Caco-2 (cell line): ENCODE results near the gene ATP1B2. TPM values are rescaled to one million over a fixed set of nuclear protein-coding genes. Genes with fewer than 3 reads are reported as not detected.
"Not testable (repeated sequence)": the region's sequence is repeated elsewhere in the genome, so short reads cannot be mapped to it uniquely, and the experiment has no call there.

Source experiments
- BruUV-seq: library from RNA; stranded (reverse); fragments of 400-500 nt; replicated peaks from 2 replicates; lab custom pipeline; 2021; lab: Mats Ljungman, UMichigan
- CTCF ChIA-PET: fragments of 300-600 bp; sonication (Branson Sonifier 250); formaldehyde crosslinking; loops from one replicate; lab custom pipeline; 2022; ENCODE audit warnings: antibody characterized with exemption; lab: Charles Lee
- POLR2A ChIA-PET: fragments of 300-600 bp; sonication (Branson Sonifier 250); formaldehyde crosslinking; loops from one replicate; lab custom pipeline; 2022; ENCODE audit warnings: antibody characterized with exemption; lab: Charles Lee
- DNase-seq, 2 experiments: peaks; one replicate each; pipeline versions ENCODE4 v3.0.0 to v3.0.0-alpha.2; 2020 to 2022
- H3K27me3 ChIP-seq: replicated peaks from 2 replicates; pipeline ENCODE4 v1.6.0; 2011; ENCODE audit warnings: low read length; ENCODE audit not compliant: control insufficient read depth, insufficient read depth
- H3K36me3 ChIP-seq: 2 replicates; pipeline ENCODE4 v1.5.1; 2011; ENCODE audit warnings: low read length; ENCODE audit not compliant: control insufficient read depth, insufficient read depth
- H3K4me1 ChIP-seq: fragments of 250-450 bp; sonication (Bioruptor Pico); 2 replicates; pipeline ENCODE4 v1.5.1; 2020; ENCODE audit warnings: mild to moderate bottlenecking
- H3K4me3 ChIP-seq: 2 replicates; pipeline ENCODE4 v1.5.1; 2011; ENCODE audit warnings: low read depth, mild to moderate bottlenecking, control low read depth, low read length
- H3K9me3 ChIP-seq: fragments of 250-450 bp; sonication (Bioruptor Pico); 2 replicates; pipeline ENCODE4 v1.5.1; 2020; ENCODE audit warnings: mild to moderate bottlenecking, moderate library complexity
- H3K27ac Mint-ChIP-seq: one replicate; pipeline ENCODE4 v1.8.0; 2022; ENCODE audit warnings: mixed read lengths; ENCODE audit not compliant: unreplicated experiment
- H3K27me3 Mint-ChIP-seq: one replicate; pipeline ENCODE4 v1.8.0; 2022; ENCODE audit warnings: mixed read lengths; ENCODE audit not compliant: insufficient read depth, unreplicated experiment
- H3K36me3 Mint-ChIP-seq: one replicate; pipeline ENCODE4 v1.8.0; 2022; ENCODE audit warnings: mild to moderate bottlenecking, mixed read lengths; ENCODE audit not compliant: insufficient read depth, unreplicated experiment
- H3K4me1 Mint-ChIP-seq: one replicate; pipeline ENCODE4 v1.8.0; 2022; ENCODE audit warnings: low read depth, mixed read lengths; ENCODE audit not compliant: unreplicated experiment
- H3K4me3 Mint-ChIP-seq: one replicate; pipeline ENCODE4 v1.8.0; 2022; ENCODE audit warnings: mild to moderate bottlenecking, moderate library complexity, mixed read lengths; ENCODE audit not compliant: unreplicated experiment
- H3K9me3 Mint-ChIP-seq: one replicate; pipeline ENCODE4 v1.8.0; 2022; ENCODE audit warnings: mixed read lengths; ENCODE audit not compliant: unreplicated experiment
- intact Hi-C: fragments of 100-400 bp; cut with micrococcal nuclease; formaldehyde crosslinking; loops from one replicate; pipeline ENCODE4 v1.10.0; 2022; ENCODE audit not compliant: unreplicated experiment
- total RNA-seq: library from RNA; stranded (reverse); gene quantifications from 2 replicates; pipeline ENCODE4 v1.2.3, GENCODE V29; 2022
- TF ChIP-seq, protein P1 (sequence below), 2 experiments: fragments of 200-600 bp in 1 of 2; IDR thresholded peaks; 1 replicate in 1 of 2; 2 replicates in 1 of 2; pipeline versions ENCODE4 v1.5.1 to v1.8.0; 2011 to 2022; ENCODE audit warnings: antibody characterized with exemption in 1 of 2, control low read depth in 1 of 2, inconsistent platforms in 1 of 2, low read depth in 1 of 2, low read length in 1 of 2, mild to moderate bottlenecking in 1 of 2, moderate library complexity in 1 of 2; ENCODE audit not compliant: insufficient read depth in 1 of 2, severe bottlenecking in 1 of 2, unreplicated experiment in 1 of 2

ATP1B2 gene
- total RNA-seq, 1 experiment from 2014 or later, result 0.11 TPM

DNA sequence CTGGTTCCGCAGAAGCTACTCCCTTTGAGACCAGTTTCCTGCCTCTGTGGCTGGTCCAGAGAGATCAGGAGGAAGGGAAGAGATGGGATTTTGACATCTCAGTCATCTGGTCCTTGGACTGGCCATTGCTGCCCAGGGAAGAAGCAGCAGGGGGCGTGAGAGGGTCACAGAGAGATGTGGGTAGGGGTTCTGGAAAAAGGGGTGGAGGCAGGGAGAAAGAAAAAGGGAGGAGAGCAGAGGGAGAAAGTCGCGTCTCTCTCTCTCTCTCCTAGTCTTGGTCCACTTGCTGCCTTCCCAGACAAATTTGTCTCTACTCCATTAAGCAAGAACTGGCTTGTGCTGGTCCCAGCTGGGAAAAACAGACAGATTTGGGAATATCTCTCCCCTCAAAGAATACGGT, 16.3 kb upstream of the ATP1B2 start:
- H3K27me3 Mint-ChIP-seq, result no peaks in the 10 kb centered on the region
- ChIA-PET CTCF (interaction anchor here (0.5 kb wide), 1 partner anchor 28 kb away, joined by 3 read pairs; no protein-coding TSS in a partner anchor), POLR2A (interaction anchor here (0.6 to 0.7 kb wide), 2 partner anchors 16 to 53 kb away, joined by 4 to 8 read pairs; partner anchors contain the start of gene TP53)
- Histone ChIP-seq H3K27me3 (no peaks in the 10 kb centered on the region), H3K4me3 (no peak overlapping the region), H3K4me1 (peaks cover 3% of the 10 kb centered on the region; the same call in 1 of the 2 replicates), H3K36me3 (no peaks in the 10 kb centered on the region), H3K9me3 (no peaks in the 10 kb centered on the region)
- TF ChIP-seq, protein P1, sequence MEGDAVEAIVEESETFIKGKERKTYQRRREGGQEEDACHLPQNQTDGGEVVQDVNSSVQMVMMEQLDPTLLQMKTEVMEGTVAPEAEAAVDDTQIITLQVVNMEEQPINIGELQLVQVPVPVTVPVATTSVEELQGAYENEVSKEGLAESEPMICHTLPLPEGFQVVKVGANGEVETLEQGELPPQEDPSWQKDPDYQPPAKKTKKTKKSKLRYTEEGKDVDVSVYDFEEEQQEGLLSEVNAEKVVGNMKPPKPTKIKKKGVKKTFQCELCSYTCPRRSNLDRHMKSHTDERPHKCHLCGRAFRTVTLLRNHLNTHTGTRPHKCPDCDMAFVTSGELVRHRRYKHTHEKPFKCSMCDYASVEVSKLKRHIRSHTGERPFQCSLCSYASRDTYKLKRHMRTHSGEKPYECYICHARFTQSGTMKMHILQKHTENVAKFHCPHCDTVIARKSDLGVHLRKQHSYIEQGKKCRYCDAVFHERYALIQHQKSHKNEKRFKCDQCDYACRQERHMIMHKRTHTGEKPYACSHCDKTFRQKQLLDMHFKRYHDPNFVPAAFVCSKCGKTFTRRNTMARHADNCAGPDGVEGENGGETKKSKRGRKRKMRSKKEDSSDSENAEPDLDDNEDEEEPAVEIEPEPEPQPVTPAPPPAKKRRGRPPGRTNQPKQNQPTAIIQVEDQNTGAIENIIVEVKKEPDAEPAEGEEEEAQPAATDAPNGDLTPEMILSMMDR (IDR thresholded peaks at IDR 0.05; ENCODE audit: insufficient read depth in 1 of 2, low read depth in 1 of 2, low read length in 1 of 2, severe bottlenecking in 1 of 2, unreplicated experiment in 1 of 2), result peak; percentile 27 to 55
- intact Hi-C loops, result loop anchor here (1.0 kb wide), 1 partner anchor 54 kb away; the partner anchor contains the start of gene WRAP53
- H3K4me3 Mint-ChIP-seq, result no peak overlapping the region
- BruUV-seq, result no TSS peak
- peak; percentile 64 to 68 for DNase-seq
- no peaks in the 10 kb centered on the region for H3K36me3 Mint-ChIP-seq
- no peaks in the 10 kb centered on the region for H3K4me1 Mint-ChIP-seq
- H3K9me3 Mint-ChIP-seq, result no peaks in the 10 kb centered on the region
- H3K27ac Mint-ChIP-seq, result no peak overlapping the region

DNA sequence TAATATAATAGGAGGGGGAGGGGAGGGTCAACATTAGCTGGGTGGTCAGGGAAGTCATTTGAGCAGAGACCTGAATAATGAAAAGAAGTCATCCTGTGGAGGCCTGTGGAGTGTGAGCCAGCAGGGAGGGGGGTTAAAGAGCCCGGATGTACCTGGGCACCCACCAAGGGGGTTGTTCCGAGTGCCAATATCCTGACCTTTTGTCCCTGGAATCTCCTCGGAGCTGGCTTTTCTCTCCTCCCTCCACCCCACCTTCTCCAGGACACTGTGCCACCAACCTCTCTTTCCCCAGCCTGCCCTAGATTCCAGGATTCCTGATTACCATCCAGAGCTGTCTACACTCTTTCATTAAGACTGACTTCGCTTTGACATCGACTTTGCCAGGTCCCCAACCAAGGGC, 14.6 kb upstream of the ATP1B2 start:
- POLR2A ChIA-PET, result no interaction called here
- BruUV-seq, result no TSS peak
- intact Hi-C loops, result no loop called here
- Mint-ChIP-seq H3K27ac (no peak overlapping the region), H3K36me3 (no peaks in the 10 kb centered on the region), H3K4me1 (no peaks in the 10 kb centered on the region), H3K9me3 (no peaks in the 10 kb centered on the region), H3K27me3 (no peaks in the 10 kb centered on the region), H3K4me3 (no peak overlapping the region)
- CTCF ChIA-PET, result interaction anchor here (1.5 kb wide), 1 partner anchor 51 kb away, joined by 4 read pairs; the partner anchor contains the start of gene TP53
- Histone ChIP-seq H3K9me3 (no peaks in the 10 kb centered on the region), H3K4me1 (no peaks in the 10 kb centered on the region), H3K27me3 (no peaks in the 10 kb centered on the region), H3K36me3 (no peaks in the 10 kb centered on the region), H3K4me3 (no peak overlapping the region)
- TF ChIP-seq, protein P1 (IDR thresholded peaks at IDR 0.05; ENCODE audit: insufficient read depth in 1 of 2, low read depth in 1 of 2, low read length in 1 of 2, severe bottlenecking in 1 of 2, unreplicated experiment in 1 of 2), result no peak
- DNase-seq, result no peak

DNA sequence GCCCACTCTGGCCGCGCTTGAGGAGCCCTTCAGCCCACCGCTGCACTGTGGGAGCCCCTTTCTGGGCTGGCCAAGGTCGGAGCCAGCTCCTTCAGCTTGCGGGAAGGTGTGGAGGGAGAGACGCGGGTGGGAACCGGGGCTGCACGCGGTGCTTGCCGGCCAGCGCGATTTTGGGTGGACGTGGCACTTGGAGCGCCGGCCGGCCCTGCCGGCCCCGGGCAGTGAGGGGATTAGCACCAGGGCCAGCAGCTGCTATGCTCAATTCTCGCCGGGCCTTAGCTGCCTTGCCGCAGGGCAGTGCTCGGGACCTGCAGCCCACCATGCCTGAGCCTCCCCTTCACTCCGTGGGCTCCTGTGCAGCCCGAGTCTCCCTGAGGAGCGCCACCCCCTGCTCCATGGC, 9.9 kb upstream of the ATP1B2 start:
- POLR2A ChIA-PET, result no interaction called here
- BruUV-seq, result no TSS peak

DNA sequence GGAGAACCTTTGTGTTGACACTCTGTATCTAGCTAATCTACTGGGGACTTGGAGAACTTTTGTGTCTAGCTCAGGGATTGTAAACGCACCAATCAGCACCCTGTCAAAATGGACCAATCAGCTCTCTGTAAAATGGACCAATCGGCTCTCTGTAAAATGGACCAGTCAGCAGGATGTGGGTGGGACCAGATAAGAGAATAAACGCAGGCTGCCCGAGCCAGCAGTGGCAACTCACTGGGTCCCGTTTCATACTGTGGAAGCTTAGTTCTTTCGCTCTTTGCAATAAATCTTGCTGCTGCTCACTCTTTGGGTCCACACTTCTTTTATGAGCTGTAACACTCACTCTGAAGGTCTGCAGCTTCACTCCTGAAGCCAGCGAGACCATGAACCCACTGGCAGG, 9.1 kb upstream of the ATP1B2 start:
- BruUV-seq, H3K4me3 ChIP-seq, H3K27me3 Mint-ChIP-seq, DNase-seq, H3K9me3 Mint-ChIP-seq, CTCF ChIA-PET, H3K27me3 ChIP-seq, intact Hi-C loops, H3K4me3 Mint-ChIP-seq, H3K4me1 Mint-ChIP-seq, H3K4me1 ChIP-seq, H3K27ac Mint-ChIP-seq, H3K36me3 Mint-ChIP-seq, H3K36me3 ChIP-seq, H3K9me3 ChIP-seq, POLR2A ChIA-PET: not testable (repeated sequence)

More for the DNA sequence above, 9.9 kb upstream of the ATP1B2 start:
- Histone ChIP-seq H3K9me3 (no peaks in the 10 kb centered on the region), H3K4me3 (no peak overlapping the region), H3K36me3 (no peaks in the 10 kb centered on the region), H3K27me3 (no peaks in the 10 kb centered on the region), H3K4me1 (no peaks in the 10 kb centered on the region)
- Mint-ChIP-seq H3K27ac (no peak overlapping the region), H3K4me3 (no peak overlapping the region), H3K9me3 (no peaks in the 10 kb centered on the region), H3K36me3 (no peaks in the 10 kb centered on the region), H3K4me1 (no peaks in the 10 kb centered on the region), H3K27me3 (no peaks in the 10 kb centered on the region)
- intact Hi-C loops, result no loop called here
- TF ChIP-seq, protein P1 (IDR thresholded peaks at IDR 0.05; ENCODE audit: insufficient read depth in 1 of 2, low read depth in 1 of 2, low read length in 1 of 2, severe bottlenecking in 1 of 2, unreplicated experiment in 1 of 2), result no peak
- DNase-seq, result no peak
- CTCF ChIA-PET, result no interaction called here
